Panc1 (cell line): ENCODE measurements around the gene PCIF1. TPM values are rescaled to one million over a fixed set of nuclear protein-coding genes. Genes with fewer than 3 reads are reported as not detected.

Source experiments
- ATAC-seq: fragments of 200-7000 bp; cut with Tn5 transposase; 2 replicates; pipeline ENCODE4 v1.9.1; 2020; ENCODE audit warnings: mild to moderate bottlenecking, moderate library complexity
- BruUV-seq: library from RNA; stranded (reverse); fragments of 400-500 nt; replicated peaks from 2 replicates; lab custom pipeline; 2021; lab: Mats Ljungman, UMichigan
- CTCF ChIA-PET: fragments of 300-600 bp; sonication (Branson Sonifier 250); formaldehyde crosslinking; loops from one replicate; lab custom pipeline; 2022; ENCODE audit warnings: antibody characterized with exemption; lab: Charles Lee
- POLR2A ChIA-PET: fragments of 300-600 bp; sonication (Branson Sonifier 250); formaldehyde crosslinking; loops from one replicate; lab custom pipeline; 2022; ENCODE audit warnings: antibody characterized with exemption; lab: Charles Lee
- DNase-seq: peaks from one replicate; pipeline ENCODE4 v3.0.0-alpha.2; 2010; ENCODE audit warnings: low read depth, low spot score
- H3K27ac ChIP-seq: 2 replicates; pipeline ENCODE4 v1.5.1; 2011; ENCODE audit warnings: mild to moderate bottlenecking, low read length, inconsistent platforms
- H3K27me3 ChIP-seq: fragments of 200-500 bp; sonication (Bioruptor generic); 2 replicates; pipeline ENCODE4 v1.6.0; 2014; ENCODE audit warnings: low read length, inconsistent platforms; ENCODE audit not compliant: control insufficient read depth, insufficient read depth
- H3K36me3 ChIP-seq: fragments of 200-500 bp; sonication (Bioruptor generic); 2 replicates; pipeline ENCODE4 v1.5.1; 2014; ENCODE audit warnings: inconsistent platforms, mild to moderate bottlenecking, low read length, moderate library complexity; ENCODE audit not compliant: control insufficient read depth, insufficient read depth
- H3K4me1 ChIP-seq: 2 replicates; pipeline ENCODE4 v1.5.1; 2011; ENCODE audit warnings: inconsistent platforms, mild to moderate bottlenecking, low read length, moderate library complexity; ENCODE audit not compliant: control insufficient read depth, insufficient read depth
- H3K4me3 ChIP-seq, 2 experiments: 2 replicates each; pipeline ENCODE4 v1.5.1; 2011 to 2012; ENCODE audit warnings: low read depth in 2 of 2, low read length in 2 of 2, mild to moderate bottlenecking in 2 of 2, inconsistent platforms in 1 of 2, moderate library complexity in 1 of 2
- H3K9me3 ChIP-seq: fragments of 200-500 bp; sonication (Bioruptor generic); 2 replicates; pipeline ENCODE4 v1.5.1; 2014; ENCODE audit warnings: low read depth, mild to moderate bottlenecking, inconsistent platforms, low read length, moderate library complexity; ENCODE audit not compliant: control insufficient read depth, insufficient read depth
- POLR2AphosphoS5 ChIP-seq: IDR thresholded peaks from 2 replicates; pipeline ENCODE4 v1.6.1; 2012; ENCODE audit warnings: mild to moderate bottlenecking, low read depth, low read length, moderate library complexity
- SIN3A ChIP-seq: IDR thresholded peaks from 2 replicates; pipeline ENCODE4 v1.6.1; 2012; ENCODE audit warnings: low read depth, mild to moderate bottlenecking, low read length, moderate library complexity, borderline replicate concordance; ENCODE audit not compliant: insufficient read depth
- TCF7L2 ChIP-seq: IDR thresholded peaks from 2 replicates; pipeline ENCODE4 v1.6.1; 2011; ENCODE audit warnings: mild to moderate bottlenecking, low read depth, low read length, inconsistent platforms
- in situ Hi-C: cut with HindIII; loops from 2 replicates; pipeline ENCODE4 v1.10.0; 2016; ENCODE audit warnings: low sequenced_read_pairs, low pct_unique_long_range_greater_than_20kb
- intact Hi-C: fragments of 100-400 bp; cut with micrococcal nuclease; formaldehyde crosslinking; loops from one replicate; pipeline ENCODE4 v1.10.0; 2022; ENCODE audit not compliant: unreplicated experiment
- total RNA-seq: library from RNA; stranded (reverse); gene quantifications from one replicate; pipeline ENCODE4 v1.2.1, GENCODE V29; 2021; ENCODE audit not compliant: unreplicated experiment
- TF ChIP-seq, protein P1 (sequence below): fragments of 450-650 bp; IDR thresholded peaks from 2 replicates; pipeline ENCODE4 v1.5.1; 2017; ENCODE audit warnings: mild to moderate bottlenecking
- TF ChIP-seq, protein P2 (sequence below), 2 experiments: IDR thresholded peaks; 2 replicates each; pipeline ENCODE4 v1.6.1; 2011 to 2012; ENCODE audit warnings: low read depth in 2 of 2, control low read depth in 1 of 2, low read length in 1 of 2, mild to moderate bottlenecking in 1 of 2, moderate library complexity in 1 of 2; ENCODE audit not compliant: insufficient read depth in 1 of 2

PCIF1 gene
- total RNA-seq, 1 experiment from 2014 or later: 24.6 TPM

DNA sequence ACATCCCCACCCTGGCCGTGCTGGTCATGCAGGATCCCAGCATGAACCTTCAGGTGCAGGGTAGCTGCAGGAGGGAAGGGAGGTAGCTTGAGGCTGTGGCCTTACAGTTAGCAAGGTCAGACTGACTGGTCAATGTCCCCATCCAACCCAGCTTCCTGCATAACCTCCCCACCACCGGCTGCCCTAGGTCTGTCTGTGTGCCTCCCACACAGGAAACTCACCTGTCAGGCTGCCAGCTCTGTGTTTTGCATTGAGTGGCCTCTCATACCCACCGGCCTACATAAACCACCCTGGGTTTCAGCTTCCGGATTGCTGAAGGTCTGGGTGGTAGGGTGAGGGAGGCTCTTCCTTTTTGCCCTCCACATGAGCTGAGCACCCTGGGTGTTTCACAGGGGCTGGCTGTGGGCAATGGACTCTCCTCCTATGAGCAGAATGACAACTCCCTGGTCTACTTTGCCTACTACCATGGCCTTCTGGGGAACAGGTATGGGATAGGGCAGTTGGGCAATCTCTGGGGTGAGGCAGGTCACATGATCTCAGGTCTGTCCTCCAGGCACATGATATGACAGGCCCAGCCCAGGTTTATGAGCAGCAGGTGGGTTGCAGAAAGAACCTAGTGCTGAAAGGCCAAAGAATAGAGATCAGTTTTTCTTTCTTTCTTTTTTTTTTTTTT is 41.5 kb upstream of the PCIF1 start:
- peaks cover 3% of the 10 kb centered on the region; the same call in 1 of the 2 replicates for H3K36me3 ChIP-seq
- no peak for TF ChIP-seq TCF7L2
- TF ChIP-seq, protein P1, sequence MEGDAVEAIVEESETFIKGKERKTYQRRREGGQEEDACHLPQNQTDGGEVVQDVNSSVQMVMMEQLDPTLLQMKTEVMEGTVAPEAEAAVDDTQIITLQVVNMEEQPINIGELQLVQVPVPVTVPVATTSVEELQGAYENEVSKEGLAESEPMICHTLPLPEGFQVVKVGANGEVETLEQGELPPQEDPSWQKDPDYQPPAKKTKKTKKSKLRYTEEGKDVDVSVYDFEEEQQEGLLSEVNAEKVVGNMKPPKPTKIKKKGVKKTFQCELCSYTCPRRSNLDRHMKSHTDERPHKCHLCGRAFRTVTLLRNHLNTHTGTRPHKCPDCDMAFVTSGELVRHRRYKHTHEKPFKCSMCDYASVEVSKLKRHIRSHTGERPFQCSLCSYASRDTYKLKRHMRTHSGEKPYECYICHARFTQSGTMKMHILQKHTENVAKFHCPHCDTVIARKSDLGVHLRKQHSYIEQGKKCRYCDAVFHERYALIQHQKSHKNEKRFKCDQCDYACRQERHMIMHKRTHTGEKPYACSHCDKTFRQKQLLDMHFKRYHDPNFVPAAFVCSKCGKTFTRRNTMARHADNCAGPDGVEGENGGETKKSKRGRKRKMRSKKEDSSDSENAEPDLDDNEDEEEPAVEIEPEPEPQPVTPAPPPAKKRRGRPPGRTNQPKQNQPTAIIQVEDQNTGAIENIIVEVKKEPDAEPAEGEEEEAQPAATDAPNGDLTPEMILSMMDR: no peak
- TF ChIP-seq SIN3A: no peak
- TF ChIP-seq POLR2AphosphoS5: no peak
- TF ChIP-seq, protein P2, sequence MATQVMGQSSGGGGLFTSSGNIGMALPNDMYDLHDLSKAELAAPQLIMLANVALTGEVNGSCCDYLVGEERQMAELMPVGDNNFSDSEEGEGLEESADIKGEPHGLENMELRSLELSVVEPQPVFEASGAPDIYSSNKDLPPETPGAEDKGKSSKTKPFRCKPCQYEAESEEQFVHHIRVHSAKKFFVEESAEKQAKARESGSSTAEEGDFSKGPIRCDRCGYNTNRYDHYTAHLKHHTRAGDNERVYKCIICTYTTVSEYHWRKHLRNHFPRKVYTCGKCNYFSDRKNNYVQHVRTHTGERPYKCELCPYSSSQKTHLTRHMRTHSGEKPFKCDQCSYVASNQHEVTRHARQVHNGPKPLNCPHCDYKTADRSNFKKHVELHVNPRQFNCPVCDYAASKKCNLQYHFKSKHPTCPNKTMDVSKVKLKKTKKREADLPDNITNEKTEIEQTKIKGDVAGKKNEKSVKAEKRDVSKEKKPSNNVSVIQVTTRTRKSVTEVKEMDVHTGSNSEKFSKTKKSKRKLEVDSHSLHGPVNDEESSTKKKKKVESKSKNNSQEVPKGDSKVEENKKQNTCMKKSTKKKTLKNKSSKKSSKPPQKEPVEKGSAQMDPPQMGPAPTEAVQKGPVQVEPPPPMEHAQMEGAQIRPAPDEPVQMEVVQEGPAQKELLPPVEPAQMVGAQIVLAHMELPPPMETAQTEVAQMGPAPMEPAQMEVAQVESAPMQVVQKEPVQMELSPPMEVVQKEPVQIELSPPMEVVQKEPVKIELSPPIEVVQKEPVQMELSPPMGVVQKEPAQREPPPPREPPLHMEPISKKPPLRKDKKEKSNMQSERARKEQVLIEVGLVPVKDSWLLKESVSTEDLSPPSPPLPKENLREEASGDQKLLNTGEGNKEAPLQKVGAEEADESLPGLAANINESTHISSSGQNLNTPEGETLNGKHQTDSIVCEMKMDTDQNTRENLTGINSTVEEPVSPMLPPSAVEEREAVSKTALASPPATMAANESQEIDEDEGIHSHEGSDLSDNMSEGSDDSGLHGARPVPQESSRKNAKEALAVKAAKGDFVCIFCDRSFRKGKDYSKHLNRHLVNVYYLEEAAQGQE (IDR thresholded peaks at IDR 0.05; ENCODE audit: insufficient read depth in 1 of 2, low read depth in 2 of 2, low read length in 1 of 2): no peak
- H3K27me3 ChIP-seq: no peaks in the 10 kb centered on the region
- intact Hi-C loops: no loop called here
- CTCF ChIA-PET: interaction anchor here (1.7 kb wide), 1 partner anchor 12 kb away, joined by 4 read pairs; no protein-coding TSS in a partner anchor
- no peak overlapping the region; a peak in 1 of 4 replicates for H3K4me3 ChIP-seq
- no TSS peak for BruUV-seq
- POLR2A ChIA-PET: no interaction called here
- in situ Hi-C loops: no loop called here
- no peaks in the 10 kb centered on the region for H3K9me3 ChIP-seq
- peaks cover 12% of the 10 kb centered on the region for H3K4me1 ChIP-seq
- DNase-seq: no peak
- no peak for ATAC-seq
- H3K27ac ChIP-seq: no peak overlapping the region

DNA sequence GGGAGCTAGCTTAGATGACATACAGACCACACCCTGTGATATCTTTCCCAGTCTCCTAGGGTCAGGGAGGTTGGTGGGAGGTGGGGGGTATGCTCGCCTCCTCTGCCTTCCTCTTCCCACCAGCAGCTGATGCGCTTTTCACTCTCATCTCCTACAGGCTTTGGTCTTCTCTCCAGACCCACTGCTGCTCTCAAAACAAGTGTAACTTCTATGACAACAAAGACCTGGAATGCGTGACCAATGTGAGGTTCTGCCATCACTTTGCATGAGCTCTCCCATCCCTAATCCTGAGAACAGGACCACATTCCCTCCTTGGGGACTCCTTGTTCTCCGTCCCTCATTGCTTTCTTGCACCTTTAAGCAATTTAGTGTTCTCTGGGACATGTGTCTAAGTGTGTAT is 40.7 kb upstream of the PCIF1 start:
- no peak overlapping the region for H3K4me3 ChIP-seq
- H3K36me3 ChIP-seq: peaks cover 3% of the 10 kb centered on the region; the same call in 1 of the 2 replicates
- ATAC-seq (no peak), DNase-seq (no peak)
- no TSS peak for BruUV-seq
- no peaks in the 10 kb centered on the region for H3K9me3 ChIP-seq
- in situ Hi-C loops: no loop called here
- H3K4me1 ChIP-seq: peaks cover 12% of the 10 kb centered on the region
- CTCF ChIA-PET: interaction anchor here (0.6 kb wide), 1 partner anchor 75 kb away, joined by 7 read pairs; no protein-coding TSS in a partner anchor
- intact Hi-C loops: no loop called here
- H3K27me3 ChIP-seq: no peaks in the 10 kb centered on the region
- POLR2A ChIA-PET: no interaction called here
- TF ChIP-seq, protein P1: no peak
- TF ChIP-seq POLR2AphosphoS5: no peak
- no peak for TF ChIP-seq TCF7L2
- no peak for TF ChIP-seq SIN3A
- TF ChIP-seq, protein P2 (IDR thresholded peaks at IDR 0.05; ENCODE audit: insufficient read depth in 1 of 2, low read depth in 2 of 2, low read length in 1 of 2): no peak
- H3K27ac ChIP-seq: no peak overlapping the region
